HUES48 (cell line): ENCODE data around the gene PGGT1B.

Experiments
- H3K27ac ChIP-seq: one replicate; pipeline ENCODE4 v1.7.0; 2013; ENCODE audit warnings: low read depth, low read length, inconsistent platforms
- H3K27me3 ChIP-seq: 2 replicates; pipeline ENCODE4 v1.6.1; 2013; ENCODE audit warnings: mild to moderate bottlenecking, low read length; ENCODE audit not compliant: control insufficient read depth, insufficient read depth
- H3K36me3 ChIP-seq: 2 replicates; pipeline ENCODE4 v1.6.1; 2013; ENCODE audit warnings: low read length; ENCODE audit not compliant: control insufficient read depth, insufficient read depth
- H3K4me1 ChIP-seq: 2 replicates; pipeline ENCODE4 v1.6.1; 2013; ENCODE audit warnings: mild to moderate bottlenecking, low read length; ENCODE audit not compliant: control insufficient read depth, insufficient read depth
- H3K4me3 ChIP-seq: 2 replicates; pipeline ENCODE4 v1.5.1; 2013; ENCODE audit warnings: mild to moderate bottlenecking, low read depth, low read length
- H3K9ac ChIP-seq: 2 replicates; pipeline ENCODE4 v1.6.1; 2013; ENCODE audit warnings: mild to moderate bottlenecking, low read depth, low read length, moderate library complexity
- H3K9me3 ChIP-seq: 2 replicates; pipeline ENCODE4 v1.6.1; 2013; ENCODE audit warnings: low read length; ENCODE audit not compliant: control insufficient read depth, insufficient read depth

Gene PGGT1B

GRCh38 chr5:115262321-115263077, at the start of gene PGGT1B:
TSS of gene PGGT1B (minus strand) at chr5:115262877. CDS start at chr5:115262851, 26 bp downstream.
- H3K36me3 ChIP-seq: peaks cover 12% of the 10 kb centered on the region
- H3K9me3 ChIP-seq: no peaks in the 10 kb centered on the region
- peak within 1 kb of the TSS; percentile 91 for H3K27ac ChIP-seq
- H3K4me1 ChIP-seq: peaks cover 8% of the 10 kb centered on the region; the same call in 1 of the 2 replicates
- H3K27me3 ChIP-seq: no peaks in the 10 kb centered on the region
- H3K4me3 ChIP-seq: peak within 1 kb of the TSS; percentile 83
- H3K9ac ChIP-seq: peak within 1 kb of the TSS; percentile 90

DNA sequence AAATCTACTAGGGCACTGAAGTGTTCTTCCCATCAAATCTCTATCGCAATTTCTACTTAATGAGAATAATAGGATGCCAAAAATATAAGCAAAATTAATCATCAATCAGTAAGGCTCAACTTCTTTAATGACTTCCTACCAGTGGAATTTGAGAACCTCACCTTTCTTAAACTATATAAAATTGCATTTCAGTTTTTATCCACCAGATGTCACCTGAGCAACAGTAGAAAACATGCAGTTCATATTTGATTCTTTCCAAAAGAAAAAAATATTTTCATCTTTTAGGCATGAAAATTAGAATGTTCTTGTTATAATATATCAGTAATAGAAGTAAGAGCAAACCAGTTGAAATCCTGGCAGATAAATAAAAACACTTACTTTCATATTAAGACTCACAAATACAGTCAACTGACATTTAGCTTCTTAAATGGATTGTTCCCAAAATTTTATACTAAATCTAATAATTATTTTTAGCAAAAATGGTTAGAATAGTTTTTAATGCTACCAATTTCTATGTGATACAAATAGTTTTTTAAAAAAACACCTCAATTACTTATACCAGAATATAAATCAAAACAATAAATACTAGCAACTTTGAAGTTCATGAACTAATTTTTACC, 47.2 kb upstream of the PGGT1B start:
- Histone ChIP-seq H3K9ac (no peak overlapping the region), H3K4me1 (peaks cover 9% of the 10 kb centered on the region), H3K4me3 (no peak overlapping the region), H3K9me3 (no peaks in the 10 kb centered on the region), H3K36me3 (no peaks in the 10 kb centered on the region), H3K27me3 (no peaks in the 10 kb centered on the region), H3K27ac (no peak overlapping the region)

DNA sequence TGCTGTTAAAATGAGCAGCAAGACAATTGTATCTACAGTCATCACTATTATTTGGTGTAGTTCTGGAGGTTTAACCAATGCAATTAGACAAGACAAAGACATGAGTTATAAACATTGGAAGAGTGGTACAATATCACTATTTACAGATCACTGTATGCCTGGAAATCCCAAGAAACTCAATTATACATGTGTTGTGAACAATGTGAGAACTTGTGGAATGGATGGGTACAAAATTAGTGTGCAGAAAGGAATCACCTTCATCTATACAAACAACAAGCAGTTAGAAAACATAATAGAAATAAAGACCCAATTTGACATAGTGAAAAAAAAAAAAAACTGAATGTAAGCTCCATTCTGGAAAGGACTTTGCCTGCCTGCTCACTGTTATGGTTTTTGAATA, 46.1 kb upstream of the PGGT1B start:
- Histone ChIP-seq H3K4me3 (no peak overlapping the region), H3K27me3 (no peaks in the 10 kb centered on the region), H3K9ac (no peak overlapping the region), H3K36me3 (no peaks in the 10 kb centered on the region), H3K27ac (no peak overlapping the region), H3K4me1 (peaks cover 9% of the 10 kb centered on the region), H3K9me3 (no peaks in the 10 kb centered on the region)

DNA sequence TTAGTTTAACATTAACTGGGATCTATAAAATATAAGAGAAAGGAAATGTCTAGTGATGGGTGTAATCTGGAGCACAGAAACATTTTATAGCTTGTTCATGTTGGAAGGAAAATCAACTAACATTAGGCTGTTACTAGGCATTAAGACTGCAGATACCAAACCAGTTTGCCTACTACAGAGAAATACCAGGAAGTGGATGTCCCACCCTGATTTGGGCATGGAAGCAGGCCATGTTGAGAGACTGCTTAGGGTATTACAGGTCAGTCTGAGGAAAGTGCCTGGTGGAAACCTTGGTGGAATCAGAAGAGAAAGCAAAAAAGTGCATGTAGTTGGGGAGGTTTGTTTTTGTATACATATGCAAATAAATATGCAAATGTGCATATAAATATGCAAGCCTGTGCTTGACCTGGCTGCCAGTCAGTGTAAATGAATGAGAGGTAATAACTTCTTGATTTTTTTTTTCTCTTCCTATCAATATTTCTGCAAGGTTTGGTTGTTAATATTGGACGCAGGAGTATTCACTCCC, 43.4 kb upstream of the PGGT1B start:
- peaks cover 9% of the 10 kb centered on the region for H3K4me1 ChIP-seq
- no peaks in the 10 kb centered on the region for H3K27me3 ChIP-seq
- no peak overlapping the region for H3K4me3 ChIP-seq
- no peaks in the 10 kb centered on the region for H3K36me3 ChIP-seq
- H3K9ac ChIP-seq: no peak overlapping the region
- H3K9me3 ChIP-seq: no peaks in the 10 kb centered on the region
- no peak overlapping the region for H3K27ac ChIP-seq

DNA sequence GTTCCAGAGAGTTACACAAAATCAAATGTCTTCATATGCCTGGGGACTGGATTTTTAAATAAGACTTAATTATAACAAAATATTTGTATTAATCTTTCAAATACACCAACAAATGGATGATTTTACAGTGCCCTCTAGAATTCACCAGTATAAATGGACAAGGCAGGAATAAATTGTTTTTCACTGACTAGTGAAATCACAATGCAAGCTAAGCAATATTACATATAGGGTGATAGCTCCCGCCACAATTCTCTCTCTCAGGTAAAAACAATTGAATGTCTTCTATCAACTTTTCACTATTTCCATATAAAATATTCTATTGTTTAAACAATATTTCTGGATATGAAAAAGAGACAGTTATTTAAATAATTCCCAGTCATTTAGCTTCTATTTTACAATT, 41.8 kb upstream of the PGGT1B start:
- Histone ChIP-seq H3K4me3 (no peak overlapping the region), H3K27me3 (no peaks in the 10 kb centered on the region), H3K27ac (no peak overlapping the region), H3K9ac (no peak overlapping the region), H3K36me3 (no peaks in the 10 kb centered on the region), H3K9me3 (no peaks in the 10 kb centered on the region), H3K4me1 (peaks cover 9% of the 10 kb centered on the region)

GRCh38 chr5:115298811-115299210, 36.1 kb upstream of the PGGT1B start:
- Histone ChIP-seq H3K4me1 (no peaks in the 10 kb centered on the region), H3K27me3 (no peaks in the 10 kb centered on the region), H3K4me3 (no peak overlapping the region), H3K9ac (no peak overlapping the region), H3K27ac (no peak overlapping the region), H3K9me3 (no peaks in the 10 kb centered on the region), H3K36me3 (no peaks in the 10 kb centered on the region)

DNA sequence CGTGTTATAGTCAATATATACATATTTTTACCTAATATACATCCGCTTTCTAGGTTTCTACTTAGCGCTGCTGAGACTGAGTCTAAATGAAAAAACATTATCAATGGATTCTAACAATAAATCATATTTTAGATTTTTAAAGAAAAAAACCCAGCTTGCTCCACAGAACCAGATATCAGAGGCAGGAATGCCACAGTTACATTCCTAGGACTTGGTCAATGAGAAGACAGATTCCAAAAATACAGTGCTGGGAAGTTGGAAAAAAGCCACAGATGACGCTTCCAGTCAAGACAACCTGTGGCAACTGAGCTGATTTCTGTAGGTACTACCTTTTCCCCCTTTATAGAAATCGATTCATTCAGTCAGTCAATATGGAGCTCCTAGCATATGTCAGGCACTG, 34.4 kb upstream of the PGGT1B start:
- Histone ChIP-seq H3K4me3 (0 out of 2 replicates have a peak overlapping the region, but pooled peaks have one; percentile 43), H3K9me3 (no peaks in the 10 kb centered on the region), H3K36me3 (no peaks in the 10 kb centered on the region), H3K4me1 (no peaks in the 10 kb centered on the region), H3K9ac (no peak overlapping the region), H3K27me3 (no peaks in the 10 kb centered on the region), H3K27ac (no peak overlapping the region)

DNA sequence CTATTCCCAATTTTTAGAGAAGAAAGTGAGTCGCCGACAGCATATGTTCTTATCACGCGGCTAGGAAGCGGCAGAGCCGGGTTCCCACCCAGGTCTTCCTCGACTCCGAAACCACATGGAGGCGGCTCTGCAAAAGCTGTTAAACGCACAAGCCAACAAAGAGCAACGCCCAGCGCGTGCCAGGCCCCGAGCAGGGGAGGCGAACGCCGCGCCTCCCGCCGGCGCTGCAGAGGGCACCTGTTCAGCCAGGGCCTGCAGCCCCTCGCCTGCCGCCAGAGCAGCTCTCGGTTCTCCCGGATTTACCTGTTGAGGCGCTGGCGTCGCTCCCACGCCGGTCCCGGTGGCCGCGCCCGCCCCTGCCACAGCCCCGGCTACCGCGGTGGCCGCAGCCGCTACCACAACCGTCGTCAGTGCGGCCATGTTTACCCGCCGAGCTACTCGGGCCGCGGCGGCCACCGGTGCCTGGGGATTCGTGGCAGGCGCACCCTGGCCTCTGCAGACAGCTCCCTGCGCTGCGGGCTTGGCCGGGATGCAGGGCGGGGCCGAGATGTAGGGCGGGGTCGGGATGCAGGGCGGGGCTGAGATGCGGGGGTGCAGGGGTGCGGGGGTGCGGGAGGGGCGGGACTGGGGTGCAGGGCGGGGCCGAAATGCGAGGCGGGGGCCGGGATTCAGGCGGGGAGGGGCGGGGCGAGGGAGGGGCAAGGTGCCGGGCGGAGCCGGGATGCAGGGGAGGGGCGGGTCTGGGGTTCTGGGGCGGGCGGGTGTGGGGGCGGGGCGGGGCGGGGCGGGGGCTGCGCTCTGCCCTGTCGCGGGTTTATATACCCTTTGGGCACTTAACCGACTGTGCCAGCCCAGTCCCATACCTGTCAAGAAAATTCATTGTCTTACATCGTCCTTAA, 33.7 kb upstream of the PGGT1B start, which contains the start of gene CCDC112:
Gene CCDC112, minus strand, starts transcription at position 531 of the 899 bp plus-strand sequence. Its CDS starts 111 bp downstream, at position 420.
- H3K4me1 ChIP-seq: no peaks in the 10 kb centered on the region
- H3K9me3 ChIP-seq: no peaks in the 10 kb centered on the region
- peak within 1 kb of the TSS; percentile 91 for H3K4me3 ChIP-seq
- peak within 1 kb of the TSS; percentile 82 for H3K9ac ChIP-seq
- no peaks in the 10 kb centered on the region for H3K27me3 ChIP-seq
- H3K36me3 ChIP-seq: no peaks in the 10 kb centered on the region
- H3K27ac ChIP-seq: peak within 1 kb of the TSS; percentile 73

- peak overlapping the region; percentile 73 for H3K27ac ChIP-seq
- H3K9me3 ChIP-seq: no peaks in the 10 kb centered on the region
- H3K9ac ChIP-seq: peak overlapping the region; percentile 82
- no peaks in the 10 kb centered on the region for H3K4me1 ChIP-seq
- no peaks in the 10 kb centered on the region for H3K27me3 ChIP-seq
- H3K36me3 ChIP-seq: no peaks in the 10 kb centered on the region
- peak overlapping the region; percentile 91 for H3K4me3 ChIP-seq
These were observed 33.1 kb upstream of the PGGT1B start for GRCh38 chr5:115295777-115296123.

DNA sequence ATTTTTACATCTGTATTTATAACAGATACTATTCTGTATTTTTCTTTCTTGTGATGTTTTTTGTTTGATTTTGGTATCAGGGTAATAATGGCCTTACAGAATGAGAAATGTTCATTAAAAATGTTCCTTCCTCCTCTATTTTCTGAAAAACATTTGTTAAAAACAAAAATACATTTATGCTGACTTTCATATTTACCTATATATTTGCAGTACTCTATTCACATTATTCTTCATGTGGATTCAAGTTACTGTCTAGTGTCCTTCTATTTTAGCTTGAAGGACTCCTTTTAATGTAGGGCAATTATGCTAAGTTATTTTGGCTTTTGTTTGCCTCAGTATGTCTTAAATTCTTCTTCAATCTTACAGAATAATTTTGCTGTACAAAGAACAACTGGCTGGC, 28.7 kb upstream of the PGGT1B start:
- no peak overlapping the region for H3K27ac ChIP-seq
- H3K27me3 ChIP-seq: no peaks in the 10 kb centered on the region
- H3K9me3 ChIP-seq: no peaks in the 10 kb centered on the region
- H3K4me1 ChIP-seq: no peaks in the 10 kb centered on the region
- H3K36me3 ChIP-seq: no peaks in the 10 kb centered on the region
- H3K4me3 ChIP-seq: no peak overlapping the region
- H3K9ac ChIP-seq: no peak overlapping the region
